ENCODE data around the gene DHH.

DHH gene

DNA sequence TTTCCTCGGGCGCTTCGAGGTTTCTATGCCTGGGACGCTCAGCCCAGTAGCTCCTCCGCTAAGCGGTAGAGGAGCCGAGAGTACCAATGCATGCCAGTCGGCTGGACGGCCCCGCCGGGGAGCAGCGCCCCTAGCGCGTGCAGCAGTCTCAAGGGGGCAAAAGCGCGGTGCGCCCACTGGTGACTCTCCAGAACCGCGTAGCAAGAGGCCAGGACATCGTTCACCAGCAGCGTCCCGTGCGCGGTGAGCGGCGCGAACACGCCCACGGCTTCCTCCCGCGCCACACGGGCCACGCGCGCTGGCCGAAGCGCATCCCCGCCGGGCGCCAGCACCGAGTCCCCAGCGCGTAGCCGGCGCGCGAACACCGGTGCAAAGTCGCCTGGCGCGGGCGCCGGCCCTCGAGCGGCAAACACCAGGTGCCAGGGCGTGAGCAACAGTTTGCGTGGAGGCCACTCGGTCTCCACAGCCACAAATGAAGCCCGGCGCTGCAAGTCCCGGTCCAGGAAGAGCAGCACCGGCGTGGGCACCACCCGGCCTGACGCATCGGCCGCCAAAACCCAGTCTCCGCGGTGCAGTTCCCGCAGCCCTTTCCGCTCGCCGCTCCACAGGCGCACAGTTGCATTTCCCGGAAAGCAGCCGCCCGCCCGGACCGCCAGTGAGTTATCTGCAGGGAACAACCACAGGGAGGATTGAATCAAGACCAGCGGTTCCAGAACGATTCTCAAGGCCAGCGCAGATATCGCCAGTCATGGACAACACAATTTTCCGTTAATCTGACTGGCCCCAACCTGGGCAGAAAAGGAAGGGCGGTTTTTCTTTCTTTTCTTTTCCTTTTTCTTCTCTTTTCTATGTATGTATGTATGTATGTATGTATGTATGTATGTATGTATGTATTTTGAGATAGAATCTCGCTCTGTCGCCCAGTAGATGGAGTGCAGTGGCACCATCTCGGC lies 4.5 kb downstream of the DHH start:
- H3K9me3 ChIP-seq (ENCODE audit: insufficient read depth, low read length), result no peaks in the 10 kb centered on the region
- TF ChIP-seq EZH2phosphoT487 (conservative IDR thresholded peaks at IDR 0.05; ENCODE audit: low read length), result 0 out of 2 replicates have a peak, but pooled peaks have one; percentile 71
- TF ChIP-seq, protein P1, sequence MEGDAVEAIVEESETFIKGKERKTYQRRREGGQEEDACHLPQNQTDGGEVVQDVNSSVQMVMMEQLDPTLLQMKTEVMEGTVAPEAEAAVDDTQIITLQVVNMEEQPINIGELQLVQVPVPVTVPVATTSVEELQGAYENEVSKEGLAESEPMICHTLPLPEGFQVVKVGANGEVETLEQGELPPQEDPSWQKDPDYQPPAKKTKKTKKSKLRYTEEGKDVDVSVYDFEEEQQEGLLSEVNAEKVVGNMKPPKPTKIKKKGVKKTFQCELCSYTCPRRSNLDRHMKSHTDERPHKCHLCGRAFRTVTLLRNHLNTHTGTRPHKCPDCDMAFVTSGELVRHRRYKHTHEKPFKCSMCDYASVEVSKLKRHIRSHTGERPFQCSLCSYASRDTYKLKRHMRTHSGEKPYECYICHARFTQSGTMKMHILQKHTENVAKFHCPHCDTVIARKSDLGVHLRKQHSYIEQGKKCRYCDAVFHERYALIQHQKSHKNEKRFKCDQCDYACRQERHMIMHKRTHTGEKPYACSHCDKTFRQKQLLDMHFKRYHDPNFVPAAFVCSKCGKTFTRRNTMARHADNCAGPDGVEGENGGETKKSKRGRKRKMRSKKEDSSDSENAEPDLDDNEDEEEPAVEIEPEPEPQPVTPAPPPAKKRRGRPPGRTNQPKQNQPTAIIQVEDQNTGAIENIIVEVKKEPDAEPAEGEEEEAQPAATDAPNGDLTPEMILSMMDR (IDR thresholded peaks at IDR 0.05; ENCODE audit: insufficient read depth, low read length, poor library complexity, severe bottlenecking), result peak; percentile 40
- H3K9ac ChIP-seq (ENCODE audit: low read length), result no peak overlapping the region
- H3K79me2 ChIP-seq (ENCODE audit: insufficient read depth, low read length), result no peaks in the 10 kb centered on the region
- H4K20me1 ChIP-seq (ENCODE audit: low read depth, low read length), result no peaks in the 10 kb centered on the region
- no peak overlapping the region for H2AFZ ChIP-seq (ENCODE audit: low read depth, low read length, severe bottlenecking)
- H3F3A ChIP-seq (ENCODE audit: insufficient read depth), result no peaks in the 10 kb centered on the region
- peak overlapping the region; percentile 8 for H3K4me2 ChIP-seq (ENCODE audit: low read depth, low read length, poor library complexity, severe bottlenecking)
- no peaks in the 10 kb centered on the region for H3K27me3 ChIP-seq (ENCODE audit: low read length)
- H3K9me2 ChIP-seq (replicated peaks; ENCODE audit: insufficient read depth, low read length), result no peaks in the 10 kb centered on the region
- no peaks in the 10 kb centered on the region for H3K36me3 ChIP-seq (ENCODE audit: low read length)
- no peak overlapping the region for H3K4me3 ChIP-seq (ENCODE audit: insufficient read depth, low read length, poor library complexity, severe bottlenecking)
- H3K27ac ChIP-seq (ENCODE audit: low read depth, low read length), result no peak overlapping the region

DNA sequence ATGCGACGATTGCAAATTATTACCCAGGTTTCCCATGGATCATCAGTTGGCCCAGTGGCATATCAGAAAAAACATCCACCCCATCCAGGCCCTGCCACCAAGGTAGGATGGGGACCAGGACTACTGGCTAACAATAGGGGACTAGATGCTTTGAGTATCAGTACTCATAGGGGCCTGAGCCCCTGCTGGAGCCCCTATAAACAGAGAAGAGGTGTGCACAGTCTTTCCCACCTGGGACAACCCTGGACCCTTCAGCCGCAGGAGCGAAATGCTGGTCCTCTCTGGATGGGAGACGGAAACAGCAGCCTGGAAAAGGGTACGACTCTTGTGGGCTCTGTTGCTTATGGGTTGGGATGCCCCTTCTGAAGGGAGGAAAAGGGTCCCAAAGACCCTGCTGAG lies 5.7 kb downstream of the DHH start:
- no peak overlapping the region for H2AFZ ChIP-seq (ENCODE audit: low read depth, low read length, severe bottlenecking)
- no peak overlapping the region for H3K4me2 ChIP-seq (ENCODE audit: low read depth, low read length, poor library complexity, severe bottlenecking)
- H3K9ac ChIP-seq (ENCODE audit: low read length), result no peak overlapping the region
- H3K36me3 ChIP-seq (ENCODE audit: low read length), result no peaks in the 10 kb centered on the region
- no peaks in the 10 kb centered on the region for H3K9me3 ChIP-seq (ENCODE audit: insufficient read depth, low read length)
- H4K20me1 ChIP-seq (ENCODE audit: low read depth, low read length), result no peaks in the 10 kb centered on the region
- no peak overlapping the region for H3K27ac ChIP-seq (ENCODE audit: low read depth, low read length)
- no peaks in the 10 kb centered on the region for H3F3A ChIP-seq (ENCODE audit: insufficient read depth)
- no peaks in the 10 kb centered on the region for H3K9me2 ChIP-seq (replicated peaks; ENCODE audit: insufficient read depth, low read length)
- no peaks in the 10 kb centered on the region for H3K79me2 ChIP-seq (ENCODE audit: insufficient read depth, low read length)
- no peaks in the 10 kb centered on the region for H3K27me3 ChIP-seq (ENCODE audit: low read length)
- TF ChIP-seq, protein P1 (IDR thresholded peaks at IDR 0.05; ENCODE audit: insufficient read depth, low read length, poor library complexity, severe bottlenecking), result no peak
- no peak for TF ChIP-seq EZH2phosphoT487 (conservative IDR thresholded peaks at IDR 0.05; ENCODE audit: low read length)
- H3K4me3 ChIP-seq (ENCODE audit: insufficient read depth, low read length, poor library complexity, severe bottlenecking), result no peak overlapping the region

DNA sequence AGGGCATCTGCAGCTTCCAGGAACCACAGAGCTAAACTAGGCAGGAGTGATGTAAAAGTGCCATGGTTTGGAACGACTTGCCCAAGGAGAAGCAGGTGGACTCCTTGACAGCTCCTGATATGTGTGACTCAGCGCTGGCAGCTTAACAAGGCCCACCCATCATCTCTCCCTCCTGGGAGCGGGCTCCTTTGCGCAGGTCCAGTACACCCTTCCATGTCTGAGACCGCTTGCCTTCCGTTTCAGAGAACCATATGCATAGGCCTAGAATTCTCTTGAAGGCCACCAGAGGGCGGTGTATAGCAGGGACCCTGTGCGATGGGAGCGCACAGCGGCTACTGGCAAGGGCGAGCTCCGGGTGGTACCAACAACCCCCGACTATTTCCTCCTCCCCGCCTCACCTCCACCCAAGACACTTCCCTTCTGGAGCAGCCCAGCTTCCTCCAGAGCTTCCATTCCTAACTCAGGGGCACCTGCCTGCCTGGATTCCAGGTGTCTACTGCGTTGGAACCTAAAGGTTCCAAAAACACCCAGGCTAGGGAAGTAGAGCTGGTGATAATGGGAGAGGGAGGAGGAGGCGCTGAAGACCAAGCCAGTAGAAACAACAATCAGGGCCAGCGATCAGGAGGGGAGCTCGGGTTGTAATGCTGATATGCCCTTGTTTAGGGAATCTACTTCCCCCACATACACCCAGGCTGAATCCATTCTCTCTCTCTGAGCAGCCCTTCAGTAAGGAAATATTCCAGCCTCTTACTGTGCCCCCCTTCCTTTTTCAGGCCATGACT lies 6.3 kb downstream of the DHH start:
- Histone ChIP-seq H3K36me3 (ENCODE audit: low read length) (no peaks in the 10 kb centered on the region), H3K9ac (ENCODE audit: low read length) (no peak overlapping the region), H3K79me2 (ENCODE audit: insufficient read depth, low read length) (no peaks in the 10 kb centered on the region), H3K9me2 (replicated peaks; ENCODE audit: insufficient read depth, low read length) (no peaks in the 10 kb centered on the region), H3K4me2 (ENCODE audit: low read depth, low read length, poor library complexity, severe bottlenecking) (peak overlapping the region; percentile 16), H2AFZ (ENCODE audit: low read depth, low read length, severe bottlenecking) (peak overlapping the region; percentile 54), H3K27ac (ENCODE audit: low read depth, low read length) (no peak overlapping the region), H3K9me3 (ENCODE audit: insufficient read depth, low read length) (no peaks in the 10 kb centered on the region), H3K4me3 (ENCODE audit: insufficient read depth, low read length, poor library complexity, severe bottlenecking) (no peak overlapping the region), H4K20me1 (ENCODE audit: low read depth, low read length) (no peaks in the 10 kb centered on the region), H3F3A (ENCODE audit: insufficient read depth) (no peaks in the 10 kb centered on the region), H3K27me3 (ENCODE audit: low read length) (no peaks in the 10 kb centered on the region)
- no peak for TF ChIP-seq EZH2phosphoT487 (conservative IDR thresholded peaks at IDR 0.05; ENCODE audit: low read length)
- TF ChIP-seq, protein P1 (IDR thresholded peaks at IDR 0.05; ENCODE audit: insufficient read depth, low read length, poor library complexity, severe bottlenecking), result peak; percentile 93
